Panc1 (cell line): Measurements from ENCODE around the gene CUX1.

Source experiments
- CTCF ChIP-seq: fragments of 450-650 bp; IDR thresholded peaks from 2 replicates; pipeline ENCODE4 v1.5.1; 2017; ENCODE audit warnings: mild to moderate bottlenecking
- POLR2AphosphoS5 ChIP-seq: IDR thresholded peaks from 2 replicates; pipeline ENCODE4 v1.6.1; 2012; ENCODE audit warnings: mild to moderate bottlenecking, low read depth, low read length, moderate library complexity
- SIN3A ChIP-seq: IDR thresholded peaks from 2 replicates; pipeline ENCODE4 v1.6.1; 2012; ENCODE audit warnings: low read depth, mild to moderate bottlenecking, low read length, moderate library complexity, borderline replicate concordance; ENCODE audit not compliant: insufficient read depth
- TCF7L2 ChIP-seq: IDR thresholded peaks from 2 replicates; pipeline ENCODE4 v1.6.1; 2011; ENCODE audit warnings: mild to moderate bottlenecking, low read depth, low read length, inconsistent platforms

DNA sequence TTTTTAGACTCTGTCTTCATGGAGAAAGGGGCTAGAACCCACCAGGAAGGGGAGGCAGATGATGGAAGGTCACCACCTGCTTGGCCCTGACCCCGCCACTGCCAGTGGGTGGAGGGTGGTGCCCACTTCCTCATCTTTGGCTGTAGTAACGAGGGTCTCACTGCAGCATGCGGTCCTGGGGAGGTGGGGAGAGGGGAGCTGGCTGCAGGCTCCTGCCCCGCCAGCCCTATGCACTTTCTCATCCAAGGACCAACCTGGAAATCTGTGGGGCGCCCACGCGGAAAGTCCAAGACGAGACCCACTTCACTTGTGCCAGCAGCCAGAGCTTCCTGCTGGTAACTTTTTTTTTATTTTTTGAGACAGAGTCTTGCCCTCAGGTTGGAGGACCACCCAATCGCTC lies 101.0 kb downstream of the CUX1 start:
- TF ChIP-seq CTCF (no peak), POLR2AphosphoS5 (no peak), TCF7L2 (no peak), SIN3A (no peak)
